Fibroblast of mammary gland (primary cell): ENCODE data around the gene TMEM63C.
"Not testable (repeated sequence)": the region's sequence is repeated elsewhere in the genome, so short reads cannot be mapped to it uniquely, and the experiment has no call there.

Experiments used
- DNase-seq: peaks from one replicate; pipeline ENCODE4 v3.0.0-alpha.2; 2010; ENCODE audit warnings: low read depth
- H3K4me3 ChIP-seq: 2 replicates; pipeline ENCODE4 v1.5.1; 2011; ENCODE audit warnings: low read depth, mild to moderate bottlenecking, low read length, moderate library complexity; ENCODE audit not compliant: control insufficient read depth
- TF ChIP-seq, protein P1 (sequence below): conservative IDR thresholded peaks from 2 replicates; pipeline ENCODE4 v1.5.1; 2011; ENCODE audit warnings: low read depth, low read length, inconsistent platforms; ENCODE audit not compliant: control insufficient read depth, insufficient read depth

Gene TMEM63C

DNA sequence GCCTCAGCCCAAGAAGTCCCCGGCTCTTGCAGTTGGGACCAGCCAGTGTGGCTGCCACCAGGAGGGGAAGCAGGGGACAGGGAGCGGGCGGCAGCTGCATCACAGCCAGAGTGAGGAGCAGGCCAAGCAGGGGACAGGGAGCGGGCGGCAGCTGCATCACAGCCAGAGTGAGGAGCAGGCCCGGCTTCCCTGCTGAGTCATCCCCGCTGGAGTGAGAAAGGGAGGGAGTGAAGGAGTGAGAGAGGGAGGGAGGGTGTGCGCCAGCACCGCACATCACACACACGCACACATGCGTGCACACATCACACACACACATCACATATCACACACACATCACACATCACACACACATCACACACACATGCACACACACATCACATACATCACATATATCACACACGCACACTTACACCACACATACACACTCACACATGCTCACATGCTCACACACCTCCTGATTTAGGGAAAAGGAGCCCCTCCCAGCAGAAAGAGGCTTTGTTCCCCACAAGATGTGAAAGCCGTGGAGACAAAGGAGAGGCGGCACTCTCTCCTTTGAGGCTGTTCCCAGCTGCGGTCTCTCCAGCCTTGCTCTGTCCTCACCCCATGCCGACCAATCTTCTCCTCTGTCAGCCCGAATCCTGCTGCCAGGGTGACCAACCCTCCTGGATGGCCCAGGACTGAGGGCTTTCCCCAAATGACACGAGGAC, 23.3 kb upstream of the TMEM63C start:
- DNase-seq, result peak; percentile 58
- H3K4me3 ChIP-seq, result no peak overlapping the region
- TF ChIP-seq, protein P1, sequence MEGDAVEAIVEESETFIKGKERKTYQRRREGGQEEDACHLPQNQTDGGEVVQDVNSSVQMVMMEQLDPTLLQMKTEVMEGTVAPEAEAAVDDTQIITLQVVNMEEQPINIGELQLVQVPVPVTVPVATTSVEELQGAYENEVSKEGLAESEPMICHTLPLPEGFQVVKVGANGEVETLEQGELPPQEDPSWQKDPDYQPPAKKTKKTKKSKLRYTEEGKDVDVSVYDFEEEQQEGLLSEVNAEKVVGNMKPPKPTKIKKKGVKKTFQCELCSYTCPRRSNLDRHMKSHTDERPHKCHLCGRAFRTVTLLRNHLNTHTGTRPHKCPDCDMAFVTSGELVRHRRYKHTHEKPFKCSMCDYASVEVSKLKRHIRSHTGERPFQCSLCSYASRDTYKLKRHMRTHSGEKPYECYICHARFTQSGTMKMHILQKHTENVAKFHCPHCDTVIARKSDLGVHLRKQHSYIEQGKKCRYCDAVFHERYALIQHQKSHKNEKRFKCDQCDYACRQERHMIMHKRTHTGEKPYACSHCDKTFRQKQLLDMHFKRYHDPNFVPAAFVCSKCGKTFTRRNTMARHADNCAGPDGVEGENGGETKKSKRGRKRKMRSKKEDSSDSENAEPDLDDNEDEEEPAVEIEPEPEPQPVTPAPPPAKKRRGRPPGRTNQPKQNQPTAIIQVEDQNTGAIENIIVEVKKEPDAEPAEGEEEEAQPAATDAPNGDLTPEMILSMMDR, result no peak

DNA sequence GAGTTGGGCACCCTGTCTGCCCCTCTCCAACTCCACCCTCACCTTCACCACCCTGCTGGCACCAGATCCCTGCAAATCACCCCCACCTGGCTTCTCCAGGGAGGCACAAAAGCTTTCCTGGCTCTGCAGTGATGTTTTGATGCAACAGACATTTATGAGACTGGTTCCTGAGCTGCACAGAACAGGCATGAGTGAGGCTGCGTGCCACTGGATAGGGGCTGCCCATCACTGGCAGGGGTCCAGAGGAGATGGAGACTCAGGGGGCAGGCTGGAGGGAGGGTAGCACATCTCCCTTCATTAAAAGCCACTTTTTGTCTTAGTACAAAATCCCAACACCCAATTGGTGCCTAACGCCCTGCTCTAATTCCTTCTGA, 22.7 kb upstream of the TMEM63C start:
- no peak overlapping the region for H3K4me3 ChIP-seq
- no peak for DNase-seq
- TF ChIP-seq, protein P1, result no peak

DNA sequence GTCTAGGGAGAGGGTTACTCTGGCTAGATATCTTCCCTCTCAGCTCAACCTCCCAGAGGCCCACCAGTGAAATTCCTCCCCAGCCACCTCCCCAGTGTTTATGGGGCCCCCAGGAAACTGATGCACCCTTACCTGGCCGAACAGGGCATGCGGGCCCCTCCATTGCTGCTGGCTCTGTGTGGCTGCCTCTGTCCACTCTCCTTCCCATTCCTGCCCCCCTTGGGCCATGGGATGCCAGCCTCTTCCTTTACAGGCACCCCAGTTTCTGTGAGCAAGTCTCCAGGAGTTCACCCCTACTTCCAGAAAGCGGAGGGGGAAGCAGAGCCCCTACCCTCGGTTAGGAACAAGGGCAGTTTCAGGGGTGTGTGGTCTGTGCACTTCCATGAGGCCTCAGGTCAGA, 20.6 kb upstream of the TMEM63C start:
- H3K4me3 ChIP-seq, result no peak overlapping the region
- TF ChIP-seq, protein P1, result no peak
- DNase-seq, result no peak

DNA sequence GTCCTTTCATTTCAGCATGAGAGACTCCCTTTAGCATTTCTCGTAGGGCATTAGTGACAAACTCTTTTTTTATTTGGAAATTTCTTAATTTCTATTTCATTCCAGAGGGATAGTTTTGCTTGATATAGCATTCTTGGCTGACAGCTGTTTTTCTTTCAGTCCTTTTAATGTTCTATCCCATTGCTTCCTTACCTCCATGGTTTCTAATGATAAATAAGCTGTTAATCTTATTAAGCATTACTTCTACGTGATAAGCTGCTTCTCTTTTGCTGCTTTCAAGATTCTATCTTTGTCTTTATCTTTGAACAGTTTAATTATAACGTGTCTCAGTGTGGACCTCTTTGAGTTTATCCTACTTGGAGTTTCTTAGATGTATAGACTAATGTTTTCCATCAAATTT, 11.6 kb upstream of the TMEM63C start:
- TF ChIP-seq, protein P1, result no peak
- H3K4me3 ChIP-seq, result no peak overlapping the region
- no peak for DNase-seq

DNA sequence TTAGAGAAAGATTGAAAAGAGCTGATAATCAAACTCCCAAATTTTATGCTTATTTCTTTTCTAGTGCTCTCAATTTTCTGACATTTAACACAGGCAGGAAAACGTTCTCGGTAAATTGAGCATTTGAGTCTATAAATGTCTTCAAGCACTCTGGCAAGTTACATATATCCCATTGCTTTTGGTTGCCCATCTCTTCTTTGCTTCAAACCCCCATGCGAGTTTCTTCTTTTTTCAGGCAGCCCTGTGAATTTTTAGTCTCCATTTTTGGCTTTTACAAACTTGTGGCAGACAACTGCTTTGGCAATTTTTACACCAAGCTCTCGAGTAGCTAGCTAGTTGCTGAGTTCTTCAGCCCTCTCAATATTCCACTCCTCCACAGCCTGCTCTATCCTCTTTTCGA, 8.7 kb upstream of the TMEM63C start:
- TF ChIP-seq, protein P1, result no peak
- no peak overlapping the region for H3K4me3 ChIP-seq
- DNase-seq, result no peak

DNA sequence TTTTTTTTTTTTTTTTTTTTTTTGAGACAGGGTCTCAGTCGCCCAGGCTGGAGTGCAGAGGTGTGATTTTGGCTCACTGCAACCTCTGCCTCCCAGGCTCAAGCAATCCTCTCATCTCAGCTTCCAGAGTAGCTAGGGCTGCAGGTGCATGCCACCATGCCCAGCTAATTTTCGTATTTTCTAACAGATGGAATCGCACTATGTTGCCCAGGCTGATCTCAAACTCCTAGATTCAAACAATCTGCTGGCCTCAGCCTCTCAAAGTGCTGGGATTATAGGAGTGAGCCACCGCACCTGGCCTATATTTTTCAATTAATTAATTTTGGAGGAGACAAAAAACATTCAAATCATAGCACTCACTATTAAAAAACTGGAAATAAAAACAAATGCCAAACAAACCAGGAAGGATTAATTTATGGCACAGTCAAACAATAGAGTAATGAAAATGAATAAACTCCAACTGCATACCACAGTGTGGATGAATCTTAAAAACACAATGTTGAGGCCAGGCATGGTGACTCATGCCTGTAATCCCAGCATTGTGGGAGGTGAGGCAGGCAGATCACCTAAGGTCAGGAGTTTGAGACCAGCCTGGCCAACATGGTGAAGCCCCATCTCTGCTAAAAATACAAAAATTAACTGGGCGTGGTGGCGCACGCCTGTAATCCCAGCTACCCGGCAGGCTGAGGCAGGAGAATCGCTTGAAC, 7.5 kb upstream of the TMEM63C start:
- peak; percentile 24 for DNase-seq
- not testable (repeated sequence) for H3K4me3 ChIP-seq

DNA sequence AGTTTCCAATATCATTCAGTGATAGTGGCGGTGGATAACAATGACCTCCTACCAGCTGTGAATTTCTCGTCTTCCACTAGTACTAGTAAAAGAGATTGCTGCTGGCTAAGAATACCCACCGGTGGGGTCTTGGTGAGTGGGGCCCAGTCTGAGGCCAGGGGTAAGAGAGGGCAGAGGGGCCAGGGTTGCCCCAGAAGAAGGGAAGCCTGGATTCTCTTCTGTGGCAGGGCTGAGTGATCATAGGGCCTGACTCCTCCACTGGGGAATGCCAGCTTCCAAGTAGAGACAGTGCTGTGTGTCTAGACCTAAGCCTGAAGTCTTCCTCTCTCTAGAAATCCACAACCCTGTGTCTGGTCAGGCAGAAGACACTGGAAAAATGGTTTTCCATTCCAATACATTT, 5.8 kb upstream of the TMEM63C start:
- no peak overlapping the region for H3K4me3 ChIP-seq
- TF ChIP-seq, protein P1, result no peak
- no peak for DNase-seq
